Activated T-cell treated with anti-CD3 and anti-CD28 coated beads for 1 hour (primary cell): ENCODE data around the gene SPATA2.
"Not testable (repeated sequence)": the region's sequence is repeated elsewhere in the genome, so short reads cannot be mapped to it uniquely, and the experiment has no call there.

Experiments used
- DNase-seq: peaks from one replicate; pipeline ENCODE4 v3.0.0-alpha.2; 2020; ENCODE audit warnings: low read depth

Gene SPATA2

DNA sequence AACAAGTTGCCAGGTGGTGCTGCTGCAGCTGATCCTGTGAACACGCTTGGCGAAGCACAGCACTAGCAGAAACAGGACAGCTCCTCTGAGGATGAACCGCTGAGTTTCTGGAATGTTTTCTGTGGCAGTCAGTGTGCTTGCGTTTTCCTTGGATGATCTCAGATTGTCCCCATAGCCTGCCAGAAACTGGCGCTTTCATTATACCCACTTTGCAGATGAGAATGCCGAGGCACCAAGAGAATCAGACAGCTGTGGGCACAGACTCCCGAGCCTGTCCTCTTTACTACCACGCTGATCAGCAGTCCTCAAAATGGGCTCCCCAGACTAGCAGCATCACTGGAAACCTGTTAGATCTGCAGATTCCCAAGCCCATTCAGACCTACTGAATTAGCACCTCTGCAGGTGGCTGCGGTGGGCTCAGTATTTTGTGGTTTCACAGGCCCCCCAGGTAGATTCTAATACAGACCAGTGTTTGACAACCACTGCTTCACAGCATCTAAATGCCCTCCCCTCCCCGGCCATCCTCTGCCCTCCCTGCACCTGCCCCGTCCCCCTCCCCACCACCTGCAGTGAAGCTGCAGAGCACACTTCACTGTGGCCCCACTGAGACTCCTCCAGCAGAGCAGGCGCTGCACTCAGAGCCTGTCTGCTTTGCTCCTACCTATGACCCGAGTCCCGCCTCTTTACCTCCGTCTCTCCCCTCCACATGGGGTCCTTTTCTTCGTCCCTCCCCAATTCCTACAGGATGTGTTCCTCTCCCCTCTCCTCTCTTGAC lies 29.6 kb downstream of the SPATA2 start:
- no peak for DNase-seq

DNA sequence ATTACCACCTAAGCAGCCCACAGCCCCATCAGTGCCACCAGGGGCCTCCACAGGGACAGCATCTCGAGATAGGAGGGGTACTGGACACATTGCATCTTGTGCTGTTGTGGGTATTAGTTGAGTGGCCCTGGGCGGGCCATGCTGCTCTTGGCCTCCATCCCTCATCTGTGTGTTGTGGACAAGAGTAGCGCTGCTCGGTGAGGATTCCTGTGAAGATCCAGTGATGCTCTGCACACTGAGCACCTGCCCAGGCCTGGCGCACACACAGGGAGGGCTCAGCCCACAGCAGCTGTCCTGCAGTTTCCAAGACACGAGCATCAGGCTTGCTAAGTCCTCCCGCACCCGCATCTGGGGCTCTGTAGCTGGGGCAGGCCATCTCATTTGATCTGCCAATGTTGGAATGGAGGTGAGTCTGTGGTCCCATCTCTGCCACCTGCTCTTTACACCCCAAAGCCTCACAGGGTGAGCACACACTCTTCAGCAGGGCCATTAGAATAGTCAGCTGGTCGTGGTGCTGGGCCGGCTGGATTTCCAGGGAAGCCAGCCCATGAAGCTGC lies 32.0 kb downstream of the SPATA2 start:
- no peak for DNase-seq

DNA sequence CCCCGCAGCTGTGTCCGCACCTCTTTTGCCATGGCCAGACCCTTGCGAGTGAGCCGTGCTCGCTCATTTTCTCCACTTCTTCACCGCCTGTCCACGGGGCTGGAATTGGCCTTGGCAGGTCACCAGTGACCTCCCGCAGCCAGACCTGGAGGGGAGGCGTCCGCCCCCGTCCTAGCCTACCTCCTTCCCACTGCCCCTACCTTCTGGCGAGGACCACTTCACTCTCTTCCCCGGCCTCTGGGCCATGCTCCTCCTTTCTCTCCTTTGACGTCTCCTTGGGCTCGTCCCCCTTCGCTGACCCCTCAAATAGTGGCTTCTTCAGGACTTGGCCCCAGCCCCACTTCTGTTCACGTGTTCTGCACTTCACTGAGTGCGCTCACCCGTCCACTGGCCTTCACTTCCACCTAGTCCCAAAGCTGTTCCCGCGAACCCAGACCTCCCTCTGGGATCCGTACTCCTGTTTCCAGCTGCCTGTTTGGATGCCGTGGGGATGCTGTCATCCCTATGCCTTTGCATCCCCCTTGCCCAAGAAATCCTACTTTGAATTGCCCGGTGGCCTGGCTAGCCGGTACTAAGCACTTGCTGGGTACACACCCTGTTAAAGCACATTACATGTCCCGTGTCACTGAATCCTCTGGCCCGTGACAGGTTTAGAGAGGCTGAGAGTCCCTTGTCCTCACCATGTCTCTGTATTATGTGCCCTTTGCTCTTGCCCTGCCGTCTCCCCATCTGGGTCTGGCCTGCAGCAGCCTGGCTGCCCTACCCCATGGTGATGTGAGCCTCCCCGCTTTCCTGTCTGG lies 33.0 kb downstream of the SPATA2 start:
- DNase-seq: no peak

DNA sequence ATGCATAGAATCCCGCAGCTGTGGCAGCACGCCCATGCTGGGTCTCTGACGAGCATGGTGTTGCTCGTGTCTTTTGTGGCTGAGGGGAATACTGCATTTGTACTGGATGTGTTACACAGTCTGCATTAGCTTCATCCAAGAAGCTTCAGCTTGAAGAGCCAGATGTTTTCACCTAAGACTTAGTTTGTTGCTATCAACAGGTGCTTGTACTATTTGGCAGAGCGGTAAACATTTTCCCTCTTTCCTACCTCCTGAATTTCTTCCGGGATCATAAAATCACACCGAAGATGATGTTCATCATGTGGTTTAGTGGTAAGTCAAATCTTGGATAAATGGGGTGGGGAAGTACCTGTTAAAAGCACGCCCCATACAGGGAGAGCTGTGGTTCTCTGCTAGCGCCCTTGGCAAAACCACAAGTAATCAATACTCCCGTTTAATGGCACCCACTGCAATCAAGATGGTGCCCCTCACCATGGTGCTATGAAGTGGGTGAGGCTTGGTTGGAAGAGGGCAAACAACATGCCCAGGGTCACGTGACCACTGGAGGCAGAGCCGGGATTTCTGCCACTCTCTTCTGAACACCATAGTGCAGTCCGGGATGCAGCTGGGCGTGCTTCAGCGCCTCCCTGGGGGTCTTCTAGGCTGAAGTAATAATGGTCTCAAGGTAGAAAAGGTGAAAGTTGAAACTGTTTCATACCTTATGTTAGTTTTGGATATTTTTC lies 34.4 kb downstream of the SPATA2 start:
- DNase-seq: no peak

DNA sequence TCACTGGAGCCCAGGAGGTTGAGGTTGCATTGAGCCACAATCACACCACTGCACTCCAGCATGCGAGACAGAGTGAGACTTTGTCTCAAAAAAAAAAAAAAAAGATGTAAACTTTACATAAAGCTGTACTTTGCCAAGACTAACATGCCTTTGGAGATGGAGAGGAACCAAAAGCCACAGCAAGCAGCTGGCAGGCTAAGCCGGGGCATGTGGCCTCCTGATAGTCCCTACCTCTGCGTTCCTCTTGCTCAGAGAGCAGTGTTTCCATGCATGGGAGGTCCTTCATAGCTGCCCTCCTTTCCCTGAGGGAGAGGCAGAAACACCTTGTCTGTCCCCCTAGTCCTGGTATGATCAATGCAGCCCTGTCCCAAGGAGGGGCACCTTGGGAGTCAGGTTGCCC lies 35.2 kb downstream of the SPATA2 start:
- DNase-seq: no peak

DNA sequence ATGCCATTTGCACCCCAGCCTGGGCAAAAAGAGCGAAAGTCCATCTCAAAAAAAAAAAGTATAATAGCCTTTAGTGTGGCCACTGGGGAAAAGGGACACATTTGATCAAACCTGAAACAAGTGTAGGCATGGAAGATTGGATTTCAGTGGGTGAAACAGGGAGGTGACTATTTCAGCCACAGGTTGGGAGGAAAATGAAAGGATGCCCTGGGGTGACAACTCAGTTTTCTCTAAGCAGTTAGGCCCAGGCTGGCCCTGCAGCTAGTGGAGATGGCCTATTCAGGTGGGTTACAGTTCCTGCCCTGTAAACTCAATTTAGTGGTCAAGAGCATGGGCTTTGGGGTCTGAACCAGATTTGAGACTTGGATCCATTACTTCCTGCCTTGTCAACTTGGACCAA lies 36.4 kb downstream of the SPATA2 start:
- no peak for DNase-seq

DNA sequence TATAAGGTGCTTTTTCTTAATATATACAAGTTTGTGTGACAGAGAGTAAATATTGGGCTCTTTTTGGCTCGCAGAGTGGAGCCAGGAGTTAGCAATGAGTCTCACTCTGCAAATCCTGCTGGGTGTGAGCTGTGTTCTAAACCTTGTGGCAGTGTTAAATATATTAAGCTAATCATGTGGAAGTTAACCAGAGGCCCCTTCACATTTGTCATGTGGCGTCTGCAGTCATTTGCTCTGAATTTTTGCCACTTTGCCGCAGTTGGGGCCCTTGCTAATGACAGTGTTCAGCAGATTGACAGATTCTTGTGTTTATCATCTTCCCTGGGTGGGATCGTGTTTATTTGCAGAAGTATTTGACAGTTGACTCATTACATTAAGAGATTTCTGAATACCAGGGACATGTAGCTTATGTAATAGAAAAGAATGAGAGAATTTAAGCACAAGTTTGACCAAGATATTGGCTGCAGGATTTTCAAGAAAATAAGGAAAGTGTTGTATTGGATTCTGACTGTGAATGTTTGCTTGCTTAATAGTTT lies 37.9 kb downstream of the SPATA2 start:
- no peak for DNase-seq

DNA sequence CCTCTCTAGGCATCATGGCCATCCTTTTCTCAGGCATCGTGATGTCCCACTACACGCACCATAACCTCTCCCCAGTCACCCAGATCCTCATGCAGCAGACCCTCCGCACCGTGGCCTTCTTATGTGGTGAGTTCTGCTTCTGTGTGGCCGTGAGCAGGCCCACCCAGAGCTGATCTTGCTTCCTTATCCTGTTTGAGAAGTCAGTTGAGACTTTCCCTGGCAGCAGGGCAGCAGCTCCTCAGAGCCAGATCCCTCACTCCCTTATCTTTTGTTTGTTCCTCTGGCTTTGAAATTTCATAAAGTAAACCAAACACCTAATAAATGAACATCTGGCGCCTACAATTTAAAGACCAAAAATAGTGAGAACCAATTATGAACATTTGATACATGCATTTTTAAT lies 40.6 kb downstream of the SPATA2 start:
- DNase-seq: no peak

DNA sequence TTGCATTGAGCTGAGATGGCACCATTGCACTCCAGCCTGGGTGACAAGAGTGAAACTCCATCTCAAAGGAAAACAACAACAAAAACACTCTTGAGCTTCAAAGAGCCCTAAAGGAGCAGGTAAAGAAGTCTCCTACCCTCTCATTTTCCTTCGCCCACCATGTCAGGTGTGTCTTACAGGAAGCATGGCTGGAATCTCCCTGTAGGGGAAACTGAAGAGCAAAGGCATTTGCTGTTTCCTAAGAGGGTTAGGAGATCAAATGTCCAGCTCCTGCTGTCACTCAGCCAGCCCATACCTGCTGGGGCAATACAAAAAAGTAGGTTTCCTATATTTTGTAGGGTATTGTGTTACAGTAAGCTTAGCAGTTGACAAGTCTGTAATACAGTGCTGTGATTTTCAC lies 43.3 kb downstream of the SPATA2 start:
- DNase-seq: no peak

DNA sequence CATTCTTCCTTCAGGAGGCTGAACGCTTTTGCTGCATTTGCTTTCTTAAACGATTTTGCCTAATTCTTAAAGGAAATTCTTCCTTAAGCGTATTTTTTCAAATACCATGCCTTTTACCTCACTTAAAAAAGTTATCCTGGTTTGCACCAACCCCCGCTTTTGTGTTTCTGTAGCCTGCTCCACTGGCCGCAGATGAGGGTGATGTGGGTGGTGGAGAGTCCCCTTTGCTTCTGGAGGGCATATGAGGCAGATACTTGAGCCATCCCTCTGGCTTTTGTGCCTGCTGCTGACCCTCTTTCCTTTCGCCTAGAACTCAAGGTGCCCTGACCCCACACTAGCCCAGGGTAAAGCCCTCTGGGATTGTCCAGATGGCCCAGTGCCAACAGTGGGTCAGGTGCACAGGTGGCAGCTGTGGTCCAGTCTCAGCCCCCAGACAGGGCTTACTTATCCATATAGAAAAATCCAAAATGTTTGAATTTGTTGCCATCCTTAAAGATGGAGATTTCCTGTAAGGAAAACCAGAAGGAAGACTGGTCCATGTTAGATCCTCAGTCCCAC lies 43.9 kb downstream of the SPATA2 start:
- DNase-seq: no peak

DNA sequence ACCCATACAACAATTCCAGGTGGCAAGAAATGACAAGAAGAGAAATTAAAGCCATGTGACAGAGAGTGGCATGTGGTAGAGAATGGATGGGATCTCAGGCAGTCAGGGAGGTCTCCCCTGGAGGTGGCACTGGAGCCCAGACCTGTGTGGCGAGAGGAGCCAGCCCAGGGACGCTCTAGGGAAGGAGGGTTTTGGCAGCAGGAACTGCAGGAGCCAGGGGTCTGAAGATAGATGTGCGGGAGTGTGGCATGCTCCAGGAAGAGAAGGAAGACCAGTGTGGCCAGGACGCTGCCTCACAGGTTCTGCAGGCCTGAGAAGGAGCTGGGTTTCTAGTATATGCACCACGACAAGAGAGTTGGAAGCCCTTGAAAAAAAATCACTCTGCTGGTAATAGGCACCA lies 45.1 kb downstream of the SPATA2 start:
- DNase-seq: no peak

DNA sequence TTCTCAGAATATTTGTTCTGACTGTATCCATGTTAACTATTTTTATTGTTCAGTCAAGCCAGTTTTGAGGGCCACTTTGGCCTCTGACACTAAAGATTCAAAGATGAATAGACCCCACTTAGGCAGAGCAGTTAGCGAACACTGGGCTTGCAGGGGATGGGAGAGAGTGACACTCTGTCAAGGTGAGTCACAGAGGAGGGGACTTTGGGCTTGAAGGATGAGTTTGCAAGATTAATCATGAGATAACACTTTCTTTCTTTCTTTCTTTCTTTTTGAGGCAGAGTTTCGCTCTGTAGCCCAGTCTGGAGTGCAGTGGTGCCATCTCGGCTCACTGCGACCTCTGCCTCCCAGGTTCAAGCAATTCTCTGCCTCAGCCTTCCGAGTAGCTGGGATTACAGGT lies 46.4 kb downstream of the SPATA2 start:
- no peak for DNase-seq

DNA sequence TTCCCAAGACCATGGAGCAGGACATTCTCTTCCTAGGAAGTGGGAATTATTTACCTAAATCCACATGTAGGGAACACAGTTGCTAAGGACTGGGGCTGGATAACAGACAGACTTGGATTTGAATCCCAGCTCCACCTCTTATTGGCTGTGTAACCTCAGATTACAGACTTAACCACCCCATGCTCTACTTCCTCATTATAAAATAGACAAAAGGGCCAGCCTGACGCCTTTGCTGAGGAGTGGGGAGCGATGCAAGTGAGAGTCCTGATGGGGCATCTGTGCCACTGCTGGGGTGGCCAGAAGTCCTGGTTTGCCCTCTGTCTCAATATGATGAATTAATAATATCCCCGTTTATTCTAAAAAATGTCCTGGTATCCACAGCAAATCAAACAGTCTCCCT lies 46.8 kb downstream of the SPATA2 start:
- no peak for DNase-seq

DNA sequence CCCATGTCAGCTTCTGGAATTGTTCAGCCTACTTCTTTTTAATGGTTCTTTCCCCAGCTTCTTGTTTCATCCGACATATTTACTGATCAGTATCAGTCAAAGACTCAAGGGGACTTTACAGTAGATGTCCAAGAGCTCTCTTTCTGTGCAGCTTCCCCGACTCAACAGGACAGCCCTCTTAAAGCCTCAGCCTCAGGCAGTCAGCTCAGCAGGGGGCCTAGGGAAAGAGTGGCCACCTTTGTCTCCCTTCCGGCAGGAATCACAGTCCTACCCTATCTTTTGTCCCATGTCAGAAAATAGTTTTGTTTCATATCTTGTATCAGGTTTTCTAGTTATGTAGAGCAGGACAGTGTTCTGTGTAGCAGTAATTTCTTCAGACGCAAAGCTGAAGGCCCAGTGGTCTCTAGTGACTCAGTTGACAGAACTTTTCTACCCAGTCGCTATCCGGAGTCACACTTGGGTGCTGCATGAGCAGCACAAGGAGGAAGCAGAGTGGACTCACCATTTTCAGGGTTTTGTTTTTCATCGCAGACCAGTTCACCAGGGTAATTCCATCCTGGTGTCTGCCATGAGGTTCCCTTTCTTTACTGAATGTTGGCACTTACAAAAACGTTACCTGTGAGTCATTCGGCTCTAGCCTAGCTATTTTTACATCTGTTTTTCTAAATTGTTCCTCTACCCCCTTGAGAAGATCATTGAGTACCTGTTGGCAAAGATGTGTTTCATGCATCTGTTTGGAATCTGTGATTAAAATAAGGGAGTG lies 47.7 kb downstream of the SPATA2 start:
- DNase-seq: no peak

DNA sequence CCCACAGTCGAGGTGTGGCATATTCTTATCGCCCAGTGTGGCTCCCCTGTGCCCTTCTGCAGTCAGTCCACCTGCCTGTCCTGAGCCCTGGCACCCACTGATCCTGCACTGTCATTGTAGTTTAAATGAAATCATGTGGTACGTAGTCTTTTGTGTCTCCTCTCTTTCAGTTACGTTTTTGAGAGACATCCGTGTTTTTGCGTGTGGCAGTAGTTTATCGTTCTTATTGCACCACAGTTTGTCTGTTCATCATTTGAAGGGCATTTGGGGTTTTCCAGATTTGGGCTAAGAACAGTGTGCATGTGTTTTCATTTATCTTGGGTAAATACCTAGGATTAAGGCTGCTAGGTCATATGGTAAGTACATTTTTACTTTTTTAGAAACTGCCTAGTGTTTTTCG lies 49.3 kb downstream of the SPATA2 start:
- DNase-seq: no peak

DNA sequence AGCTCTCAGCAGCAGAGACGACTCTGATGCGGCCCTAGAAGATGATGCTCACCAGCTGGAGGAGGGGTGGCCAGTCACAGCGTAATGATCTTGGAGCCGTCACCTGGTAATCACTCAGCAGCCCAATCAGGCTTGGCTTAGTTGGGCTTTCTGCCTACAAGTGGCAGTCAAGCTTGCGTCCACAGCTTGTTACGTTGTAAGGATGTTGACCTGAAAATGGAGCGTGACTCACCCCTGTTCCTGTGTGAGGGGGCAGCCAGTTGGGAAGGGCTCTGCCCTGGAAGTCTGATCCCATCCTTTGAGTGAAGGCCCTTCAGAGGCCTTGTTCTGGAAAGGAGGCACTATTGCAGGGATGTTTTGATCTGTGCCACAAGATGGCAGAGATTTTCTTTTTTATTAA lies 49.8 kb downstream of the SPATA2 start:
- DNase-seq: no peak

DNA sequence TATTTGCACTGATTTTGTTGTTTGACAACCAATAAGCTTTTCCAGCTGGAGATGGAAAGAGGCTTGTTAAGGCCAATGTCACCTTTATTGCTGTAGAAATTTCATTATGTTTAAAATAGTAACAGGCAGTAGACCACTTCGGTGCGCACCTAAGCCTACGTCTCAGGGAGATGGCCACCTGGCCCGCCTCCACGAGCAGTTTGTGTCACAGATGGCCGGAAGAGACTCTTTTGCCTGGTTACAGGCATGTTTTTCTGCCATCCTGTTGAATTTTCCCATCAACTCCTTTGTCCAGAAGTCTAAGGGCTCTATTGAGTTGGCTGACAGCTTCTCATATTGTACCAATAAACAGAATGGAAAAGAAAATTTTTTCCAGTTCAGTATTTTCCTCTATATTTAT lies 51.7 kb downstream of the SPATA2 start:
- no peak for DNase-seq

DNA sequence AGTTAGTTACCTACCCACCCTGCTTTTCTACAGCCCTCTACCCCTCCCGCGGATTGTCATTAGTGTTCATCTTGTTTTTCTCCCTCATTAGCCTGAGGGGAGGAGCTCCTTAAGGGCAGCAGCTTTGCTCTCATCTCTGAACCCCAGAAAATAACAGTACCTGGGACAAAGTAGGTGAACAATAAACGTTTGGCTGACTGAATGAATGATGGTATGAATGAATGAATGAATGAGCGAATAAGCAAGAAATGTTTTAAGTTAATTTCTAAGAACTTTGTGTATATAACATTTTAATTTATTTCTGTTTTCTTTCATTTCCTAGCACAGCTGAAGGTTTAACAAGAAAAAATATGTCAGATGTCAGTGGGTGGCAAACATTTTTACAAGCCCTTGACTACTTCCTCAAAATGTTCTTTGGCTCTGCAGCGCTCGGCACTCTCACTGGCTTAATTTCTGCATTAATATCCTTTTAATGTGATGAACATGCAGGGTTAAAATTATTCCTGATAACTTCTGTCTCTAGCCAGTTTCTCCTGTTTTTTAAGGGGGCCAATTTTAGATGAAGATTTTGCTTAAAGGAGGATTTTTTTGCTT lies 52.6 kb downstream of the SPATA2 start:
- no peak for DNase-seq

DNA sequence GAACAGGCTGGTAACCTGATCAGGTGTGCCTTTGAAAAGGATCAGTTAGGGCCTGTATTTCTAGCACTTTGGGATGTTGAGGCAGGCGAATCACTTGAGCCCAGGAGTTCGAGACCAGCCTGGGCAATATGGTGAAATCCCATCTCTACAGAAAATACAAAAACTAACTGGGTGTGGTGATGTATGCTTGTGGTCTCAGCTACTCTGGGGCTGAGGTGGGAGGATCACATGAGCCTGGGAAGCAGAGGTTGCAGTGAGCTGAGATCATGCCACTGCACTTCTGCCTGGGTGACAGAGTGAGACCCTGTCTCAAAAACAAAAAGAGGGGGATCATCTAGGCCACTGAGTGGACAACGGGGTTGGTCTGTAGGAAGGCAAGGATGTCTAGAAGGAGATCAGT lies 54.1 kb downstream of the SPATA2 start:
- DNase-seq: not testable (repeated sequence)

DNA sequence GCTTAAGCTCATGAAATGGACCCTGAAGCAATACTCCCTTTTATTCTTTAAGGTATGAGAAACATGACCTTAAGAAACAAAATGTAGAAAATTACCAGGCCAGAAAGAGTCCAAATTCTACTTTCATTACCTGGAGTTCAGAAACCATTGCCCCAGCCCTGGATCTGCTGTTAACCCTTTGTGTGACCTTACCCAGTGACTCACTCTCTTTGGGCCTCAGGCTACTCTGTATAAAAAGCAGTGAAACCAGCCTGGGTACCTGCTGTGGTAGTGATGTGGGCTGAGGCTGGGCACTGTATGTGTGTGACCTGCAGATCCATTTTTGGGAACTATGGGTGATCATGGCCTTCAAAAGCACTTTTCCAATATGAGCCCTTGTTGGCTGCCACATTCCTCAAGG lies 55.5 kb downstream of the SPATA2 start:
- no peak for DNase-seq

DNA sequence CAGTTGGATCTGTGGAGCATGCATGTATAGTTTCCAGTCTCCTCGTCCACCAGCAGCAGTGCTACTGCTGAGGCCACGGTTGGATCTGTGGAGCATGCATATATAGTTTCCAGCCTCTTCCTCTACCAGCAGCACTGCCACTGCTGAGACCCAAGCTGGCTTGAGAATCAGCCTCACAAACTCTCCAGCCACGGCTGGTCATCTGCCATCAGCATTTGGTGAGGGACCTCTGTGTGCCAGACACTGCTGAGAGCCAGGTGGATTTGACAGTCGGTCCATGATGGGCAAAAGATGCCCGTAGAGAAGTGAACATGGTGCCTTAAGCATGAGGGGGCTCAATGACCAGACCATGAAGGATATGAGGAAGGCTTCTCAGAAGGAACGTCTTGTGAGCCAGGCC lies 56.3 kb downstream of the SPATA2 start:
- no peak for DNase-seq
